Activated CD8-positive, alpha-beta T cell treated with anti-CD3 and anti-CD28 coated beads for 36 hours (primary cell): ENCODE measurements around the gene MOB4. TPM values are rescaled to one million over a fixed set of nuclear protein-coding genes. Genes with fewer than 3 reads are reported as not detected.

ENCODE experiments used
- ATAC-seq: fragments of 200-7000 bp; cut with Tn5 transposase; one replicate; pipeline ENCODE4 v1.10.0; 2021; ENCODE audit warnings: mild to moderate bottlenecking, moderate library complexity
- CTCF ChIA-PET: fragments of 350-600 bp; sonication (Branson Sonifier 250); formaldehyde crosslinking; loops from one replicate; lab custom pipeline; 2021; ENCODE audit warnings: antibody characterized with exemption; lab: Charles Lee
- POLR2A ChIA-PET: fragments of 350-600 bp; sonication (Branson Sonifier 250); formaldehyde crosslinking; loops from one replicate; lab custom pipeline; 2021; ENCODE audit warnings: antibody characterized with exemption; lab: Charles Lee
- DNase-seq: peaks from one replicate; pipeline ENCODE4 v3.0.0-alpha.2; 2020
- H3K27ac Mint-ChIP-seq: one replicate; pipeline ENCODE4 v1.8.0; 2021; ENCODE audit warnings: mild to moderate bottlenecking, mixed read lengths
- H3K27me3 Mint-ChIP-seq: one replicate; pipeline ENCODE4 v1.8.0; 2021; ENCODE audit warnings: mixed read lengths
- H3K36me3 Mint-ChIP-seq: one replicate; pipeline ENCODE4 v1.8.0; 2021; ENCODE audit warnings: low read depth, mixed read lengths
- H3K4me1 Mint-ChIP-seq: one replicate; pipeline ENCODE4 v1.8.0; 2021; ENCODE audit warnings: low read depth, mixed read lengths
- H3K4me3 Mint-ChIP-seq: one replicate; pipeline ENCODE4 v1.8.0; 2021; ENCODE audit warnings: mild to moderate bottlenecking, moderate library complexity, mixed read lengths
- H3K9me3 Mint-ChIP-seq: one replicate; pipeline ENCODE4 v1.8.0; 2021; ENCODE audit warnings: mixed read lengths
- CTCF ChIP-seq: fragments of 200-600 bp; IDR thresholded peaks from one replicate; pipeline ENCODE4 v1.8.0; 2022; ENCODE audit warnings: antibody characterized with exemption, mild to moderate bottlenecking
- intact Hi-C: fragments of 100-400 bp; cut with micrococcal nuclease; formaldehyde crosslinking; loops from one replicate; pipeline ENCODE4 v1.10.0; 2022
- total RNA-seq, 2 experiments: library from RNA; stranded (reverse); gene quantifications; one replicate each; pipeline ENCODE4 v1.2.3, GENCODE V29; 2021

The MOB4 gene
- total RNA-seq, 2 experiments from 2014 or later = 15.1 to 15.9 TPM

- no peaks in the 10 kb centered on the region for H3K27me3 Mint-ChIP-seq
- H3K4me3 Mint-ChIP-seq = peak overlapping the region; percentile 99
- POLR2A ChIA-PET = interaction anchor here (0.7 to 3.9 kb wide), 11 partner anchors 9 to 190 kb away, joined by 3 to 81 read pairs (median 4); partner anchors contain the start of genes COQ10B, HSPD1, HSPE1 and MARS2
- H3K9me3 Mint-ChIP-seq = peaks cover 4% of the 10 kb centered on the region
- ATAC-seq = no peak
- CTCF ChIA-PET = interaction anchor here (0.9 to 2.9 kb wide), 5 partner anchors 9 to 1278 kb away, joined by 3 to 13 read pairs (median 4); partner anchors contain the start of genes HSPD1 and HSPE1
- DNase-seq = no peak
- no peak for TF ChIP-seq CTCF
- intact Hi-C loops = no loop called here
- peaks cover 17% of the 10 kb centered on the region for H3K36me3 Mint-ChIP-seq
- peak overlapping the region; percentile 92 for H3K27ac Mint-ChIP-seq
- peaks cover 36% of the 10 kb centered on the region for H3K4me1 Mint-ChIP-seq
Observed at GRCh38 chr2:197516393-197516761, 511 bp downstream of the MOB4 start.

GRCh38 chr2:197517150-197517549 lies 1.3 kb downstream of the MOB4 start:
- no peak for DNase-seq
- peaks cover 20% of the 10 kb centered on the region for H3K36me3 Mint-ChIP-seq
- H3K4me1 Mint-ChIP-seq = peaks cover 40% of the 10 kb centered on the region
- peaks cover 4% of the 10 kb centered on the region for H3K9me3 Mint-ChIP-seq
- intact Hi-C loops = no loop called here
- ChIA-PET CTCF (interaction anchor here (0.9 to 2.9 kb wide), 4 partner anchors 8 to 1279 kb away, joined by 3 to 13 read pairs (median 4); partner anchors contain the start of genes HSPD1 and HSPE1), POLR2A (interaction anchor here (1.2 to 3.9 kb wide), 8 partner anchors 12 to 189 kb away, joined by 3 to 81 read pairs (median 6); partner anchors contain the start of genes COQ10B, HSPD1, HSPE1 and MARS2)
- H3K27ac Mint-ChIP-seq = peak overlapping the region; percentile 92
- no peak for TF ChIP-seq CTCF
- H3K4me3 Mint-ChIP-seq = peak overlapping the region; percentile 99
- H3K27me3 Mint-ChIP-seq = no peaks in the 10 kb centered on the region
- ATAC-seq = no peak

- TF ChIP-seq CTCF = no peak
- ChIA-PET POLR2A (no interaction called here), CTCF (no interaction called here)
- Mint-ChIP-seq H3K4me3 (no peak overlapping the region), H3K36me3 (peaks cover 48% of the 10 kb centered on the region), H3K9me3 (no peaks in the 10 kb centered on the region), H3K27ac (peak overlapping the region; percentile 20), H3K27me3 (no peaks in the 10 kb centered on the region), H3K4me1 (peaks cover 29% of the 10 kb centered on the region)
- ATAC-seq (no peak), DNase-seq (no peak)
- intact Hi-C loops = no loop called here
Observed at GRCh38 chr2:197538412-197538811, 22.5 kb downstream of the MOB4 start.

- POLR2A ChIA-PET = interaction anchor here (1.2 kb wide), 1 partner anchor 14 kb away, joined by 3 read pairs; no protein-coding TSS in a partner anchor
- ATAC-seq = no peak
Observed at GRCh38 chr2:197539734-197540133, 23.9 kb downstream of the MOB4 start.

More at GRCh38 chr2:197539734-197540133, 23.9 kb downstream of the MOB4 start:
- Mint-ChIP-seq H3K9me3 (no peaks in the 10 kb centered on the region), H3K4me1 (peaks cover 19% of the 10 kb centered on the region), H3K27ac (peak overlapping the region; percentile 56), H3K27me3 (no peaks in the 10 kb centered on the region), H3K36me3 (peaks cover 46% of the 10 kb centered on the region), H3K4me3 (no peak overlapping the region)
- TF ChIP-seq CTCF = no peak
- no peak for DNase-seq
- CTCF ChIA-PET = interaction anchor here (0.6 kb wide), 1 partner anchor 1108 kb away, joined by 3 read pairs; no protein-coding TSS in a partner anchor
- intact Hi-C loops = no loop called here
